Panc1 (cell line): ENCODE measurements around the gene PARVB.

Experiments used
- POLR2AphosphoS5 ChIP-seq: IDR thresholded peaks from 2 replicates; pipeline ENCODE4 v1.6.1; 2012; ENCODE audit warnings: mild to moderate bottlenecking, low read depth, low read length, moderate library complexity
- TCF7L2 ChIP-seq: IDR thresholded peaks from 2 replicates; pipeline ENCODE4 v1.6.1; 2011; ENCODE audit warnings: mild to moderate bottlenecking, low read depth, low read length, inconsistent platforms
- TF ChIP-seq, protein P1 (sequence below): fragments of 450-650 bp; IDR thresholded peaks from 2 replicates; pipeline ENCODE4 v1.5.1; 2017; ENCODE audit warnings: mild to moderate bottlenecking
- TF ChIP-seq, protein P2 (sequence below), 2 experiments: IDR thresholded peaks; 2 replicates each; pipeline ENCODE4 v1.6.1; 2011 to 2012; ENCODE audit warnings: low read depth in 2 of 2, control low read depth in 1 of 2, low read length in 1 of 2, mild to moderate bottlenecking in 1 of 2, moderate library complexity in 1 of 2; ENCODE audit not compliant: insufficient read depth in 1 of 2

- TF ChIP-seq TCF7L2 (no peak), POLR2AphosphoS5 (no peak)
- TF ChIP-seq, protein P1, sequence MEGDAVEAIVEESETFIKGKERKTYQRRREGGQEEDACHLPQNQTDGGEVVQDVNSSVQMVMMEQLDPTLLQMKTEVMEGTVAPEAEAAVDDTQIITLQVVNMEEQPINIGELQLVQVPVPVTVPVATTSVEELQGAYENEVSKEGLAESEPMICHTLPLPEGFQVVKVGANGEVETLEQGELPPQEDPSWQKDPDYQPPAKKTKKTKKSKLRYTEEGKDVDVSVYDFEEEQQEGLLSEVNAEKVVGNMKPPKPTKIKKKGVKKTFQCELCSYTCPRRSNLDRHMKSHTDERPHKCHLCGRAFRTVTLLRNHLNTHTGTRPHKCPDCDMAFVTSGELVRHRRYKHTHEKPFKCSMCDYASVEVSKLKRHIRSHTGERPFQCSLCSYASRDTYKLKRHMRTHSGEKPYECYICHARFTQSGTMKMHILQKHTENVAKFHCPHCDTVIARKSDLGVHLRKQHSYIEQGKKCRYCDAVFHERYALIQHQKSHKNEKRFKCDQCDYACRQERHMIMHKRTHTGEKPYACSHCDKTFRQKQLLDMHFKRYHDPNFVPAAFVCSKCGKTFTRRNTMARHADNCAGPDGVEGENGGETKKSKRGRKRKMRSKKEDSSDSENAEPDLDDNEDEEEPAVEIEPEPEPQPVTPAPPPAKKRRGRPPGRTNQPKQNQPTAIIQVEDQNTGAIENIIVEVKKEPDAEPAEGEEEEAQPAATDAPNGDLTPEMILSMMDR = no peak
- TF ChIP-seq, protein P2, sequence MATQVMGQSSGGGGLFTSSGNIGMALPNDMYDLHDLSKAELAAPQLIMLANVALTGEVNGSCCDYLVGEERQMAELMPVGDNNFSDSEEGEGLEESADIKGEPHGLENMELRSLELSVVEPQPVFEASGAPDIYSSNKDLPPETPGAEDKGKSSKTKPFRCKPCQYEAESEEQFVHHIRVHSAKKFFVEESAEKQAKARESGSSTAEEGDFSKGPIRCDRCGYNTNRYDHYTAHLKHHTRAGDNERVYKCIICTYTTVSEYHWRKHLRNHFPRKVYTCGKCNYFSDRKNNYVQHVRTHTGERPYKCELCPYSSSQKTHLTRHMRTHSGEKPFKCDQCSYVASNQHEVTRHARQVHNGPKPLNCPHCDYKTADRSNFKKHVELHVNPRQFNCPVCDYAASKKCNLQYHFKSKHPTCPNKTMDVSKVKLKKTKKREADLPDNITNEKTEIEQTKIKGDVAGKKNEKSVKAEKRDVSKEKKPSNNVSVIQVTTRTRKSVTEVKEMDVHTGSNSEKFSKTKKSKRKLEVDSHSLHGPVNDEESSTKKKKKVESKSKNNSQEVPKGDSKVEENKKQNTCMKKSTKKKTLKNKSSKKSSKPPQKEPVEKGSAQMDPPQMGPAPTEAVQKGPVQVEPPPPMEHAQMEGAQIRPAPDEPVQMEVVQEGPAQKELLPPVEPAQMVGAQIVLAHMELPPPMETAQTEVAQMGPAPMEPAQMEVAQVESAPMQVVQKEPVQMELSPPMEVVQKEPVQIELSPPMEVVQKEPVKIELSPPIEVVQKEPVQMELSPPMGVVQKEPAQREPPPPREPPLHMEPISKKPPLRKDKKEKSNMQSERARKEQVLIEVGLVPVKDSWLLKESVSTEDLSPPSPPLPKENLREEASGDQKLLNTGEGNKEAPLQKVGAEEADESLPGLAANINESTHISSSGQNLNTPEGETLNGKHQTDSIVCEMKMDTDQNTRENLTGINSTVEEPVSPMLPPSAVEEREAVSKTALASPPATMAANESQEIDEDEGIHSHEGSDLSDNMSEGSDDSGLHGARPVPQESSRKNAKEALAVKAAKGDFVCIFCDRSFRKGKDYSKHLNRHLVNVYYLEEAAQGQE (IDR thresholded peaks at IDR 0.05; ENCODE audit: insufficient read depth in 1 of 2, low read depth in 2 of 2, low read length in 1 of 2) = no peak
These were observed 166.4 kb downstream of the PARVB start for GRCh38 chr22:44190381-44190976.
